GM20000 (cell line): Measurements from ENCODE around the gene TSPEAR.
"Not testable (repeated sequence)": the region's sequence is repeated elsewhere in the genome, so short reads cannot be mapped to it uniquely, and the experiment has no call there.

Experiments
- DNase-seq: peaks from one replicate; pipeline ENCODE4 v3.0.0; 2012; ENCODE audit warnings: low spot score
- CTCF ChIP-seq: IDR thresholded peaks from 2 replicates; pipeline ENCODE4 v1.5.1; 2012; ENCODE audit warnings: mild to moderate bottlenecking, control low read depth; ENCODE audit errors: extremely low read depth, missing control alignments

TSPEAR gene

GRCh38 chr21:44636209-44637017 lies 75.0 kb downstream of the TSPEAR start:
- no peak for DNase-seq
- TF ChIP-seq CTCF, result no peak

GRCh38 chr21:44632067-44632466 lies 79.3 kb downstream of the TSPEAR start:
- DNase-seq, result no peak

GRCh38 chr21:44630440-44630839 lies 80.9 kb downstream of the TSPEAR start:
- DNase-seq, result no peak
- TF ChIP-seq CTCF, result no peak

More at GRCh38 chr21:44632067-44632466, 79.3 kb downstream of the TSPEAR start:
- no peak for TF ChIP-seq CTCF

- DNase-seq, result no peak
- TF ChIP-seq CTCF, result no peak
Observed at GRCh38 chr21:44628707-44629391, 82.5 kb downstream of the TSPEAR start.

- not testable (repeated sequence) for DNase-seq
Observed at GRCh38 chr21:44627831-44628233, 83.5 kb downstream of the TSPEAR start.

- not testable (repeated sequence) for DNase-seq
Observed at GRCh38 chr21:44627181-44627822, 84.1 kb downstream of the TSPEAR start.

- no peak for TF ChIP-seq CTCF
Observed at GRCh38 chr21:44626673-44627143, 84.7 kb downstream of the TSPEAR start, which contains the start of gene KRTAP10-9. TSS of gene KRTAP10-9 (plus strand) at chr21:44627093. CDS start at chr21:44627172, 79 bp downstream.

GRCh38 chr21:44626262-44626661 lies 85.1 kb downstream of the TSPEAR start:
- DNase-seq, result no peak
- TF ChIP-seq CTCF, result no peak

More at GRCh38 chr21:44626673-44627143, 84.7 kb downstream of the TSPEAR start, which contains the start of gene KRTAP10-9:
- DNase-seq, result no peak
